ENCODE results near the gene ZNF581.

- TF ChIP-seq CTCF (IDR thresholded peaks at IDR 0.05): no peak
- no peak for TF ChIP-seq POLR2A (IDR thresholded peaks at IDR 0.05)
Measured at GRCh38 chr19:55621205-55621672, 22.2 kb upstream of the ZNF581 start.

Data from tibial nerve (tissue), 3 donors.